A673 (cell line): ENCODE data around the gene PDE8A.

ENCODE experiments used
- EZH2 ChIP-seq: fragments of 200-600 bp; sonication (generic); IDR thresholded peaks from 2 replicates; pipeline ENCODE4 v1.6.1; 2017; ENCODE audit warnings: borderline replicate concordance, low read depth, mild to moderate bottlenecking, mixed read lengths, antibody characterized with exemption, low read length; ENCODE audit not compliant: poor library complexity, severe bottlenecking
- TF ChIP-seq, protein P1 (sequence below): fragments of 300-800, 200-600 bp; sonication (generic); conservative IDR thresholded peaks from 2 replicates; pipeline ENCODE4 v1.5.1; 2017; ENCODE audit warnings: low read depth, mild to moderate bottlenecking, antibody characterized with exemption, low read length, moderate library complexity, mixed read lengths

DNA sequence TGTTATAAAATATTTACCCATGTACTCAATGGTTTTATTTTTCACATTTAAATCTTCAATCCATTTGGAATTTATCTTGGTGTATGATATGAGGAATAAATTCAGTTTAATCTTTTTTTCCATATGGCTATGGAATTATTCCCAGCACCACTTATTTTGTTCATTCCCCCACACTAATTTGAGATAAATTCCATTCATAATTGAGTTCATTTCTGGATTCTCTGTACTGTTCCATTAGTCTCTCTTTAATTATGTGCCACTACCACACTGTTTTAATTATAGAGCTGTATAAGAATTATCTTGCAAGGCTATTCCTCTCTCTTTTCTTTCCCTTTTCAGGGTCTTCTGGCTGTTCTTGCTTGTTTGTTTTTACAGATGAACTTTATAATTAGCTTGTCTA, 34.6 kb downstream of the PDE8A start:
- TF ChIP-seq EZH2 = no peak
- TF ChIP-seq, protein P1, sequence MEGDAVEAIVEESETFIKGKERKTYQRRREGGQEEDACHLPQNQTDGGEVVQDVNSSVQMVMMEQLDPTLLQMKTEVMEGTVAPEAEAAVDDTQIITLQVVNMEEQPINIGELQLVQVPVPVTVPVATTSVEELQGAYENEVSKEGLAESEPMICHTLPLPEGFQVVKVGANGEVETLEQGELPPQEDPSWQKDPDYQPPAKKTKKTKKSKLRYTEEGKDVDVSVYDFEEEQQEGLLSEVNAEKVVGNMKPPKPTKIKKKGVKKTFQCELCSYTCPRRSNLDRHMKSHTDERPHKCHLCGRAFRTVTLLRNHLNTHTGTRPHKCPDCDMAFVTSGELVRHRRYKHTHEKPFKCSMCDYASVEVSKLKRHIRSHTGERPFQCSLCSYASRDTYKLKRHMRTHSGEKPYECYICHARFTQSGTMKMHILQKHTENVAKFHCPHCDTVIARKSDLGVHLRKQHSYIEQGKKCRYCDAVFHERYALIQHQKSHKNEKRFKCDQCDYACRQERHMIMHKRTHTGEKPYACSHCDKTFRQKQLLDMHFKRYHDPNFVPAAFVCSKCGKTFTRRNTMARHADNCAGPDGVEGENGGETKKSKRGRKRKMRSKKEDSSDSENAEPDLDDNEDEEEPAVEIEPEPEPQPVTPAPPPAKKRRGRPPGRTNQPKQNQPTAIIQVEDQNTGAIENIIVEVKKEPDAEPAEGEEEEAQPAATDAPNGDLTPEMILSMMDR = no peak
